Adrenal gland (tissue), 12 donors: ENCODE measurements around the gene TYMP. TPM values are rescaled to one million over a fixed set of nuclear protein-coding genes. Genes with fewer than 3 reads are reported as not detected.
A peak's percentile ranks its signal among the peaks of the same experiment; 100 is the strongest.

ENCODE experiments used
- DNase-seq, 7 donors: peaks; one replicate each; pipeline ENCODE4 v3.0.0-alpha.2; 2019 to 2020
- H3K27ac ChIP-seq, 5 donors: fragments of 200-600 bp; sonication (generic) in 4 of 5; 1 replicate in 3 of 5; 2 replicates in 2 of 5; pipeline versions ENCODE4 v1.5.1 to v1.8.0; 2016 to 2020; ENCODE audit warnings: mild to moderate bottlenecking in 1 of 5
- H3K27me3 ChIP-seq: fragments of 200-600 bp; 2 replicates; pipeline ENCODE4 v1.8.0; 2021
- H3K36me3 ChIP-seq, 2 donors: fragments of 200-600 bp; replicated peaks in 1 of 2; 1 replicate in 1 of 2; 2 replicates in 1 of 2; pipeline versions ENCODE4 v1.5.1 to v1.8.0; 2018 to 2022
- H3K4me1 ChIP-seq, 2 donors: fragments of 200-600 bp; replicated peaks in 1 of 2; 1 replicate in 1 of 2; 2 replicates in 1 of 2; pipeline versions ENCODE4 v1.5.1 to v1.8.0; 2018 to 2021
- H3K4me3 ChIP-seq, 4 donors: fragments of 200-600 bp; sonication (generic) in 3 of 4; one replicate each; pipeline ENCODE4 v1.5.1; 2016 to 2018
- H3K9me3 ChIP-seq, 3 donors: fragments of 200-600 bp; sonication (generic) in 1 of 3; replicated peaks in 1 of 3; 1 replicate in 2 of 3; 2 replicates in 1 of 3; pipeline versions ENCODE4 v1.5.1 to v1.8.0; 2016 to 2021
- POLR2A ChIP-seq, 2 donors: fragments of 450-650 bp; IDR thresholded peaks; one replicate each; pipeline ENCODE4 v1.6.1; 2017; ENCODE audit warnings: antibody characterized with exemption in 2 of 2, mild to moderate bottlenecking in 2 of 2, moderate library complexity in 1 of 2
- WGBS, 4 donors: extraction: QIAGEN DNeasy Blood & Tissue Kit in 2 of 4; methylation state at CpG; one replicate each; pipeline versions ENCODE4 v1.1.5 to v1.1.7; 2013 to 2017; 5-methylcytosine and 5-hydroxymethylcytosine counted together
- intact Hi-C, 2 donors: fragments of 100-400 bp; cut with DNase I; formaldehyde crosslinking; loops; one replicate each; pipeline versions ENCODE4 v1.14.1 to v1.15.0; 2022 to 2023
- polyA plus RNA-seq, 3 donors: library from polyadenylated mRNA; stranded (reverse); fragments of 200-250 nt in 2 of 3; fragments of 350-450 nt in 1 of 3; fragmentation: Illumina TruSeq in 1 of 3; extraction: RNeasy Lipid Tissue Mini Kit (QIAGEN cat#74804) in 1 of 3; gene quantifications; one replicate each; pipeline ENCODE4 v1.2.3, GENCODE V29; 2013 to 2014
- total RNA-seq, 9 donors: library from RNA; depleted of rRNA in 4 of 9; stranded (reverse); fragments of >200 nt in 4 of 9; fragments of 120-200 nt in 1 of 9; fragmentation: NEBNext Ultra II Directional in 1 of 9; extraction: Animal tissue kit (Norgen Biotek cat#: 25700) in 1 of 9; gene quantifications; one replicate each; pipeline versions ENCODE4 v1.1.0 to v1.2.4, GENCODE V29; 2013 to 2023
- TF ChIP-seq, protein P1 (sequence below), 6 experiments: fragments of 450-650 bp in 4 of 6; fragments of 200-600 bp in 2 of 6; sonication (generic) in 1 of 6; IDR thresholded peaks; 1 replicate in 5 of 6; 2 replicates in 1 of 6; pipeline versions ENCODE4 v1.5.1 to v1.8.0; 2016 to 2021; ENCODE audit warnings: antibody characterized with exemption in 6 of 6, mild to moderate bottlenecking in 2 of 6, moderate library complexity in 1 of 6
- donor health status: healthy with polysubstance abuse.
- donor health status: Bipolar disorder and iron deficiency.
- donor health status: DM: yes; HTN: yes; CAD: no.
- donor health status: DM: no; HTN: no; CAD: no.
- donor health status: DM: no; HTN: no; CAD: no.
- donor health status: DM: yes; HTN: yes; CAD: no.

The TYMP gene
- total and polyA plus RNA-seq, 12 donors, result 1.9 to 152 (median 64.5) TPM

DNA sequence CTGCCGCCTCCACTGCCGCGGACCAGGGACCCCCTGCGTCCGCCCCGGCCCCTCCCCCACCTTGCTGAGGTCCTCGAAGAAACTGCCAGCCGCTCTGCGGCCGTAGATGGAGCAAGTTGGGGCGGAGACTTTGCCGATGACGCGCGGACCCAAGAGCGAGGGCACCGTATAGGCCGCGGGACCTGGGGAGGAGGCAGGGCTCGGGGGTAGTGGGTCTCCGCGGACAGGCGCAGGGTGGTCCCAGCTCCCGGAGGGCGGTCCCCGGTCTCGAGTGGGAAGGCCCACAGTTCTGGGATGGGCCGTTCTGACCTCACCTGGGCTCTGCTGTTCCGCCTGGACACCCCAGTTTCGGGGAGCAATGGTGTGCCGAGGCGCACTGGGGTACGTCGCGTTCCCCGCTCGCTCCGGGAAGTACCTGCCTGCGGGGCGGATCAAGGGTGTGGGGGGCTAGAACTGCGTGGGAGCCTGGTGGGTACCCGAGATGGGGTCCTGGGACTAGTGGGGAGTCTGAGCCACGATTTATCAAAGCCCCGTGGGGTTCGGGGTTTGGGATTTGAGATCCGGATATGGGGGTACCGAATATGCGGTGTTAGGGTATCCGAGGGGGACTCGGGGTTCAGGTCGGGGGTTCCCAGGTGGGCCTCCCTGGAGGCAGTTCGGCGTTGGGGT, 1.2 kb upstream of the TYMP start:
- TF ChIP-seq, protein P1, sequence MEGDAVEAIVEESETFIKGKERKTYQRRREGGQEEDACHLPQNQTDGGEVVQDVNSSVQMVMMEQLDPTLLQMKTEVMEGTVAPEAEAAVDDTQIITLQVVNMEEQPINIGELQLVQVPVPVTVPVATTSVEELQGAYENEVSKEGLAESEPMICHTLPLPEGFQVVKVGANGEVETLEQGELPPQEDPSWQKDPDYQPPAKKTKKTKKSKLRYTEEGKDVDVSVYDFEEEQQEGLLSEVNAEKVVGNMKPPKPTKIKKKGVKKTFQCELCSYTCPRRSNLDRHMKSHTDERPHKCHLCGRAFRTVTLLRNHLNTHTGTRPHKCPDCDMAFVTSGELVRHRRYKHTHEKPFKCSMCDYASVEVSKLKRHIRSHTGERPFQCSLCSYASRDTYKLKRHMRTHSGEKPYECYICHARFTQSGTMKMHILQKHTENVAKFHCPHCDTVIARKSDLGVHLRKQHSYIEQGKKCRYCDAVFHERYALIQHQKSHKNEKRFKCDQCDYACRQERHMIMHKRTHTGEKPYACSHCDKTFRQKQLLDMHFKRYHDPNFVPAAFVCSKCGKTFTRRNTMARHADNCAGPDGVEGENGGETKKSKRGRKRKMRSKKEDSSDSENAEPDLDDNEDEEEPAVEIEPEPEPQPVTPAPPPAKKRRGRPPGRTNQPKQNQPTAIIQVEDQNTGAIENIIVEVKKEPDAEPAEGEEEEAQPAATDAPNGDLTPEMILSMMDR (IDR thresholded peaks at IDR 0.05), result no peak
- peak; percentile 35 to 72 for TF ChIP-seq POLR2A (IDR thresholded peaks at IDR 0.05)
- DNase-seq, result peak; percentile 78 to 90 (median 86)
- Histone ChIP-seq H3K27me3 (no peaks in the 10 kb centered on the region), H3K4me3 (peak overlapping the region in 3 of 4 donors; percentile 28 to 69 (median 33)), H3K27ac (peak overlapping the region; percentile 77 to 95 (median 89)), H3K36me3 (no peaks in the 10 kb centered on the region), H3K4me1 (peaks cover 25 to 31% of the 10 kb centered on the region in 2 donors), H3K9me3 (no peaks in the 10 kb centered on the region)
- WGBS, 4 donors, result 4 to 5% (median 5%) methylated on average over 37 to 53 of the region's 53 CpGs
- intact Hi-C loops, result no loop called here

DNA sequence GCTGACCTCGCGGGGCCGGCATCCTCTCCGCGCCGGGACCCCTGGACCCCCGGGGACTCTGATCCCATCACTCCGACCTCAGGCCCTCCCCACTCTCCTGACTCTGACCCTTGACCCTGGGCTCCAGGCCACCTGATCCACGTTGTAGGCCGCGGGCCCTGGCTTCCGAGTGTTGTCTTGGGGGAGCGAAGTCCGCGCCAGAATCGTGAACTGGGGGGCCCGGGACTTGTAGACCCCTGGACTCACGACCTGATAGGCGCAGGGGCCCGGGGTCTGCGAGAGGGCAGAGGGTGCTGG, 716 bp upstream of the TYMP start:
- intact Hi-C loops, result no loop called here
- H3K4me1 ChIP-seq, result peaks cover 26 to 31% of the 10 kb centered on the region in 2 donors

DNA sequence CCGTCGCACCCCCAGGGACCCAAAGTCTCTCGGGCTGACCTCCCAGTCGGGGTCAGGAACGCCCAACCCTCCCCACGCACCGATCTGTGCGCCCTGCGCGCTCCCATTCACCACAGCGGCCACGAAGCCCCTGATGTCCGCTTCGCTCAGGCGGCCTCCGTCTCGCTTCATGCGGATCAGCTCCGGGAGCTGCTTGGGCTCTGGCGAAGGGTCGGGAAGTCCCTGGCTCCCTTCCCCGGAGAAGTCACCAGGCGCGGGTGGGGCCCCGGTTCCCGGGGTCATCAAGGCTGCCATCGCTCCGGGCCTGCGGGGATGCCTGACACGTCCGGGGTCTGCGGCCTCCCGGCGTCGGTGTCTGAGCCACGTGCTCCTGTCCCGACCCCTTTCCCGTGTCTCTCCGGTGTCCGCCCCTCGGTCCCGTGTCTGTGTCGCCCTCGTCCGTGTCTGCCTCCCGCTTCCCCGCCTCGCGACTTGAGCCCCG, 356 bp downstream of the TYMP start:
- peak in 5 of 7 donors; percentile 43 to 75 (median 50) for DNase-seq
- Histone ChIP-seq H3K4me1 (peaks cover 32 to 36% of the 10 kb centered on the region in 2 donors), H3K36me3 (no peaks in the 10 kb centered on the region), H3K27ac (peak overlapping the region in 4 of 5 donors; percentile 77 to 95 (median 84)), H3K9me3 (no peaks in the 10 kb centered on the region), H3K4me3 (peak overlapping the region in 2 of 4 donors; percentile 17 to 69), H3K27me3 (no peaks in the 10 kb centered on the region)
- no peak for TF ChIP-seq POLR2A (IDR thresholded peaks at IDR 0.05)
- TF ChIP-seq, protein P1 (IDR thresholded peaks at IDR 0.05), result no peak
- 10 to 14% (median 11%) methylated on average over 2 to 50 of the region's 50 CpGs; no CpG with 5 or more reads in 1 of the 4 donors for WGBS, 4 donors
- intact Hi-C loops, result no loop called here

More for the DNA sequence above, 716 bp upstream of the TYMP start:
- DNase-seq, result no peak
- Histone ChIP-seq H3K4me3 (peak overlapping the region in 2 of 4 donors; percentile 17 to 69), H3K27me3 (no peaks in the 10 kb centered on the region), H3K36me3 (no peaks in the 10 kb centered on the region), H3K27ac (peak overlapping the region; percentile 77 to 95 (median 78)), H3K9me3 (no peaks in the 10 kb centered on the region)
- TF ChIP-seq POLR2A (IDR thresholded peaks at IDR 0.05), result no peak
- TF ChIP-seq, protein P1 (IDR thresholded peaks at IDR 0.05), result no peak
- WGBS, 4 donors, result 1 to 4% (median 2%) methylated on average over 8 to 21 of the region's 21 CpGs

DNA sequence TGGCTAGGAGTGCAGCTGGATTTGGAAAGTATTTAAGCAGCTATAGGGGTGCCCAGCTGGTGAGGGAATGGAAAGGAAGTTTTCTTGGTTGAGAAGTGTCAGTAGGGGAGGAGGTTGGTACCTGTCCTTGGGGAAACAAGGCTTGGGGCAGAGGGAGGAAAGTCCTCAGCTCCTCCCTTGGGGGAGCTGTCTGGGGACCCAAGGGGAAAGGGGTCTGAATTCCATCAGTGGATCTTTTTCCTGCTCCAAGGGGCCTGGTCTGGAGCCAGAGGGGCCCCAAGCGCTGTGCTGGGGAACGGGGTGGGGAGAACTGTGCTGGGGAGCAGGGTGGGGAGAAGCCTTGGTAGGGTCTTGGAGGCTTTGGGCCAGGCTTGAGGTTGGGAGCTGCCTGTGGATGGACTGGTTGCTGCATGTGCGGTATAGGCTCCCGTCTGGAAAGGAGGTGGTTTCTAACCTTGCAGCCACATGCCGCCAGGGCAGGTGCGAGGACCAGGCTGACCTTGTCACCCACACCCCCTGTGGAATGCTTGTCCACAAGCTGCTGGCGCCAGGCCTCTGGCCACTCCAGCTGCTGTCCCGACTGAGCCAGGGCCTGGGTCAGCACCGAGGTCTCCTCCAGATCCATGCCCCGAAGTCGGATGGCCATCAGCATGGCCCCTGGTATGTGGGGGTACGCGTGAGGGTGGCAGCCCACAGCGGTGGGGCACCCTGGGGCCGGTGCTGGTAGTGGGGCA, 963 bp downstream of the TYMP start:
- intact Hi-C loops, result no loop called here
- Histone ChIP-seq H3K27me3 (no peaks in the 10 kb centered on the region), H3K36me3 (peaks cover 0 to 2% of the 10 kb centered on the region in 2 donors), H3K9me3 (no peaks in the 10 kb centered on the region), H3K27ac (peak overlapping the region in 3 of 5 donors; percentile 77 to 95 (median 91)), H3K4me1 (peaks cover 37 to 42% of the 10 kb centered on the region in 2 donors), H3K4me3 (peak overlapping the region in 1 of 4 donors; percentile 69)
- 47 to 100% (median 55%) methylated on average over 1 to 15 of the region's 15 CpGs for WGBS, 4 donors
- DNase-seq, result peak in 4 of 7 donors; percentile 29 to 61 (median 52)
- TF ChIP-seq, protein P1 (IDR thresholded peaks at IDR 0.05), result no peak
- peak in 1 of 2 donors; percentile 15 for TF ChIP-seq POLR2A (IDR thresholded peaks at IDR 0.05)
